ENCODE measurements around the gene HLCS. TPM values are rescaled to one million over a fixed set of nuclear protein-coding genes. Genes with fewer than 3 reads are reported as not detected.
A peak's percentile ranks its signal among the peaks of the same experiment; 100 is the strongest.
"Not testable (repeated sequence)": the region's sequence is repeated elsewhere in the genome, so short reads cannot be mapped to it uniquely, and the experiment has no call there.

HLCS gene
- total RNA-seq, result 10 to 100 TPM in 1 of 2 donors, 1 to 10 TPM in 1; 6.9 to 10.0 TPM

- no peaks in the 10 kb centered on the region for H3K36me3 ChIP-seq
- H3K9me3 ChIP-seq, result no peaks in the 10 kb centered on the region
- H3K27me3 ChIP-seq, result no peaks in the 10 kb centered on the region
- TF ChIP-seq CTCF (IDR thresholded peaks at IDR 0.05), result peak in 1 of 2 donors; percentile 41
- H3K4me3 ChIP-seq, result peak within 1 kb of the TSS; percentile 70 to 78
- DNase-seq (ENCODE audit: low spot score), result no peak
- H3K27ac ChIP-seq, result peak within 1 kb of the TSS; percentile 79 to 88
- H3K4me1 ChIP-seq, result peaks cover 0 to 7% of the 10 kb centered on the region in 2 donors
Observed at GRCh38 chr21:36966066-36966820, at the start of gene HLCS. Gene HLCS, minus strand, starts transcription at chr21:36966669. Its CDS starts 31 bp downstream, at chr21:36966638.

GRCh38 chr21:37009740-37010341 is 43.4 kb upstream of the HLCS start:
- TF ChIP-seq CTCF (IDR thresholded peaks at IDR 0.05), result peak; percentile 78 to 89
- H3K36me3 ChIP-seq, result no peaks in the 10 kb centered on the region
- H3K4me1 ChIP-seq, result peaks cover 0 to 22% of the 10 kb centered on the region in 2 donors
- peak; percentile 78 for DNase-seq (ENCODE audit: low spot score)
- peaks cover 6 to 7% of the 10 kb centered on the region in 2 donors for H3K27me3 ChIP-seq
- peak overlapping the region in 1 of 2 donors; percentile 29 for H3K4me3 ChIP-seq
- H3K9me3 ChIP-seq, result no peaks in the 10 kb centered on the region
- no peak overlapping the region for H3K27ac ChIP-seq

- no peak for DNase-seq (ENCODE audit: low spot score)
- TF ChIP-seq CTCF (IDR thresholded peaks at IDR 0.05), result no peak
- Histone ChIP-seq H3K27me3 (peaks cover 6 to 7% of the 10 kb centered on the region in 2 donors), H3K27ac (no peak overlapping the region), H3K36me3 (no peaks in the 10 kb centered on the region), H3K9me3 (no peaks in the 10 kb centered on the region), H3K4me3 (no peak overlapping the region), H3K4me1 (peaks cover 0 to 22% of the 10 kb centered on the region in 2 donors)
Observed at GRCh38 chr21:37008724-37009123, 42.3 kb upstream of the HLCS start.

GRCh38 chr21:37006486-37007291 is 40.2 kb upstream of the HLCS start, which contains the start of gene RIPPLY3:
Gene RIPPLY3, plus strand, starts transcription at chr21:37006702. Its CDS starts 71 bp downstream, at chr21:37006773.
- H3K27ac ChIP-seq, result no peak within 1 kb of the TSS
- no peak for DNase-seq (ENCODE audit: low spot score)
- peak within 1 kb of the TSS; percentile 12 to 51 for H3K4me3 ChIP-seq
- no peak for TF ChIP-seq CTCF (IDR thresholded peaks at IDR 0.05)
- H3K4me1 ChIP-seq, result peaks cover 0 to 22% of the 10 kb centered on the region in 2 donors
- no peaks in the 10 kb centered on the region for H3K9me3 ChIP-seq
- H3K36me3 ChIP-seq, result no peaks in the 10 kb centered on the region
- peaks cover 6 to 7% of the 10 kb centered on the region in 2 donors for H3K27me3 ChIP-seq

- H3K27ac ChIP-seq, result no peak overlapping the region
- no peaks in the 10 kb centered on the region for H3K9me3 ChIP-seq
- H3K27me3 ChIP-seq, result peaks cover 6 to 7% of the 10 kb centered on the region in 2 donors
- H3K36me3 ChIP-seq, result no peaks in the 10 kb centered on the region
- H3K4me1 ChIP-seq, result peaks cover 0 to 22% of the 10 kb centered on the region in 2 donors
- no peak for DNase-seq (ENCODE audit: low spot score)
- peak overlapping the region in 1 of 2 donors; percentile 51 for H3K4me3 ChIP-seq
- TF ChIP-seq CTCF (IDR thresholded peaks at IDR 0.05), result no peak
Observed at GRCh38 chr21:37005548-37006485, 39.3 kb upstream of the HLCS start.

- DNase-seq (ENCODE audit: low spot score); H3K27ac ChIP-seq; H3K36me3 ChIP-seq; H3K9me3 ChIP-seq; H3K27me3 ChIP-seq; H3K4me3 ChIP-seq: not testable (repeated sequence)
- H3K4me1 ChIP-seq, result peaks cover 0 to 14% of the 10 kb centered on the region in 2 donors
Observed at GRCh38 chr21:37003917-37004316, 37.4 kb upstream of the HLCS start.

- H3K4me1 ChIP-seq, result peaks cover 0 to 14% of the 10 kb centered on the region in 2 donors
- not testable (repeated sequence) for DNase-seq (ENCODE audit: low spot score); H3K9me3 ChIP-seq; H3K27ac ChIP-seq; H3K27me3 ChIP-seq; H3K4me3 ChIP-seq; H3K36me3 ChIP-seq
Observed at GRCh38 chr21:37002851-37003250, 36.4 kb upstream of the HLCS start.

All from right atrium auricular region (tissue), 2 donors.